NCI-H82 treated with DMSO at 0.1 percent for 48 hours (cell line): ENCODE measurements around the gene MCTS1.
"Not testable (repeated sequence)": the region's sequence is repeated elsewhere in the genome, so short reads cannot be mapped to it uniquely, and the experiment has no call there.

Source experiments
- DNase-seq: peaks from one replicate; lab custom pipeline; 2025; ENCODE audit not compliant: unreplicated experiment; lab: John Stamatoyannopoulos, UW

Gene MCTS1

DNA sequence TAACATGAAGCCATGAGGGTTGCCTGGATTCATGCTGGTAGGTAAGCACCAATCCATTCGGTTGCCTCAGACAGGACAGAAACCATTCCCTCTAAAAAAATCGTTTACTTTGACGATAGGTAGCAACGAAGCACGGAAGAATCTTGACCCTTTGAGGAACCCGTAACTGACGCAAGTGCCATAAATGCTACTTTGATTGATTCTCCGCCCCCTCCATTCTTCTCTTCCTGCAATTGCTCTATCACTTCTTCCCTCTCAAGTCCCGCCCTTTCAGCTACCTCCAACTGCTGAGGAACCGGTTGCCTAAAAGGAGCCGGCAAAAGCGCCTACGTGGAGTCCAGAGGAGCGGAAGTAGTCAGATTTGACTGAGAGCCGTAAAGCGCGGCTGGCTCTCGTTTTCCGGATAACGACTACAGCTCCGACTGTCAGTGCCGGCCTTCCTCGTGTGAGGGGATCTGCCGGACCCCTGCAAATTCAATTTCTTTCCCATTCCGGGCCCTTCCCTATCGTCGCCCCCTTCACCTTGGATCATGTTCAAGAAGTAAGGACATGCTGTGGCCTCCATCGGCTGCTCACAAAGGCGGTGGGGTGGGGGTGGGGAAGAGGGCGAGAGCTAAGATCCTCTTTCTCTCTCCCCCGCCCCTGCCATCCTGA, at the start of gene MCTS1:
Gene MCTS1 (plus strand): TSS at position 395 of the 654 bp plus-strand sequence. CDS start 136 bp downstream, at position 531.
- DNase-seq: peak; percentile 92

GRCh38 chrX:120556251-120556650, 47.6 kb upstream of the MCTS1 start:
- no peak for DNase-seq

- peak; percentile 37 for DNase-seq
Observed at GRCh38 chrX:120559804-120560203, 44.1 kb upstream of the MCTS1 start.

- no peak for DNase-seq
Observed at GRCh38 chrX:120560405-120560841, 43.5 kb upstream of the MCTS1 start.

DNA sequence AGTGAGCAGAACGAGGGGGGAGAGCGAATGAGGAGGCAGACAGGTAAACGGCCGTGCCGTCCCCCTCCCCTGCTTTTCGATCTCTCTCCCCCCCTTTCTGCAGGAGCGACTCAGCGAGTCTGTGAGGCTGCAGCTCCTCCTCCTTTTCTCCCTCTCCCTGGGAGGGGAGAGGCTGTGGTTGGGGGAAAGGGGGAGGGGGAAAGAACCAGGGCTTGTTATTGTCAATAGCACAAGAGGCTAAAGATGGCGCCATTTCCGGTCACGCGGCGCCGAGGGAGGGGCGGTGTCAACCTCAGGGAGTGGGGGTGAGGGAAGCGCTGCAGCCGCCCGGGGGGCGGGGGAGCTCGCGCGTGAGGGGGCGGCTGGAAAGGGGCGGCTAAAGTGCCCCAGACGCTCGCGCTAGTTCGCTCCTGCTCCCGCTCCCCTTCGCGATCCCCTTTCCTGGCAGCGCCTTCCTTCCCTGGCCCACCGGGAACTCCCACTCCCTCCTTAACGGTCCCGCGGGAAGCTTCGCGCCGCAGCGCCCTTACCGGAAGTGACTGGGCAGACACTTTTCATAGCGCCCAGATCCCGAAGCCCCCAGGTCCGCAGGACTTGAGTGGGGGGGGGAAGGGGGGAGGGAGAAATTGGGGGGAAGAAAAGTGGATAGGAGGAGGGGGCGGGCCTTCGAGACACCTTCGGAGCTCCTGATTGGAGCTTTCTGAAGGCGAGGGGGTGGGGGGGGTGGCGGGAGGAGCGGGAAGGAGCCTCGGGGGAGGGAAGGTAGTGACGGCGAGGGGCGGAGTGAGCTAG, 42.9 kb upstream of the MCTS1 start, which contains the start of gene CUL4B:
Gene CUL4B (minus strand): TSS at position 121 of the 792 bp plus-strand sequence. CDS start 324 bp downstream, outside the sequence.
- peak; percentile 88 for DNase-seq

DNA sequence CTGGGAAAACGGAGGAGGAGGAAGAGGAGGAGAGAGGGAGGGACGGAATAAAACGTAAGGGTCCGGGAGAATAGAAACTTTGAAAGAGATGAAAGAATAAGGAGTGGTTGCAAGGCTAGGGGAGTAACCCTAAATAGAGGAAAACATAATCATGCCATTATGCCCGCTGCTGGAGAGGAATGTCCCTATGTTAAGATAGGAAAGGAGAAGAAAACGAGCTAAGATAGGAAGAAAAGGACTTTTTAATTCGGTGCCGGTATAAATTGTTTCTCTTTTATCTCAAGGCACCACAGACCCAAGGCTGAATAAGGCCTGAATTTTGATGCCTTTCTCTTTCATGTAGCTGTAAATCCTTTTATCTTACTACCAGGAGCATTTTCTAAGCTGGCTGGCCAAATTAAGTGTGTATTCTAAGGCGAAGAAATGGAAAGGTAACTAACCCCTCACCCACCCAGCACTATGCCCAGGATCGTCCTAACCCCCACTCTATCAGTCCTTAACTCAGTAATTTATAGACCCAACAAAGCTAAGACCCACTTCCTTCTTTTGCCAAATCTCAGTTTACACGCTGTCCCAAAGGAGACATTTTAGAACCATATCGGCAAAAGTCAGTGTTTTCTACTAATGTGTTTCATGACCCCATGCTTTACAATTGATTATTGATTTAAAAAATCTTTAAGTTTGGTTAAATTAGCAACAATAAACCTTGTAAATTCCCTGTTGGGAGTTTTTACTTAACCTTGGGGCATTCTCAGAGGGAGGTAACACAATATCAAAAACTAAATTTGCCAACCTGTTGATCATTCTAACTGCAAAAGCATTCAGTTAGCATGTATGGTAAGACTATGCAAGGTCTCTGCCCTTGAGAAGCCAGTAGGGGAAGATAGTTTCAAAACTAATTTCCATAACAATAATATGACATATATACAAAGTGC, 42.0 kb upstream of the MCTS1 start:
- DNase-seq: no peak

- no peak for DNase-seq
Observed at GRCh38 chrX:120562569-120562926, 41.4 kb upstream of the MCTS1 start.

DNA sequence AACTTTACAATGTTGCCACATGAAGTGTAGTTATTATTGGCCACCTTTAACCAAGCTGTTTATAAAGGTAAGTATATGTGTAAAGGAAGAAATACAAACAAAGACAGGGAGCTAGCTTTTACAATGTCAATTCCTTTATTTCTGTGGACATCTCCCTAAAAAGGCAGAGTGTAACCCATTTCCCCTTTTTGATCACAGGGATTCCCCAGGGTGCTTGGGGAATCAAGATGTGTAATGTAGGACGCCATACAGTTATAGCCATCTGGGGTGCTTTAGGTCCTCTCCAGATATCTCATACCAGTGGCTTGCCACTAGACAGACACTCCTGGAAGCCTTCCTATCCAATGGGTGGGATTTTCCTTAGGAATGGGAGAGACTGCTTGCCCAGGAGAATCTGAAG, 39.0 kb upstream of the MCTS1 start:
- no peak for DNase-seq

GRCh38 chrX:120566817-120567216, 37.1 kb upstream of the MCTS1 start:
- no peak for DNase-seq

DNA sequence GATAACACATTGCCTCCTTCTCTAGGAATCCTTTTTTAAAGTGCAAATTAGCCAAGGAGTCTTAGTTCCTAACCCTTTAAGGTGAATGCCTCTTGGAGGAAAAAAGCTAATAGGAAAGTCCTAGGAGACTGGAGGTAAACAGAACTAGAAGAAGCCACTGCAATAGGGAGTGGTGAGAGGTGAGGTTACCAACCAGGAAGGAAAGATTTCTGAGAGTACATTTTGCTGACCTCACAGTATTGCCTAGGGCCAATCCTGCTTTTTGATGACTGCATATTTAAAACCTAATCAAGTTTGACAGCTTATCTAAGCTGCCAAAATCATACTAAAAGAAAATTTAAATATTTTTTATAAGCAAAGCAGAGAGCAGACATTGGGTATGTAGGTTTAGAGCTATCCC, 35.9 kb upstream of the MCTS1 start:
- no peak for DNase-seq

DNA sequence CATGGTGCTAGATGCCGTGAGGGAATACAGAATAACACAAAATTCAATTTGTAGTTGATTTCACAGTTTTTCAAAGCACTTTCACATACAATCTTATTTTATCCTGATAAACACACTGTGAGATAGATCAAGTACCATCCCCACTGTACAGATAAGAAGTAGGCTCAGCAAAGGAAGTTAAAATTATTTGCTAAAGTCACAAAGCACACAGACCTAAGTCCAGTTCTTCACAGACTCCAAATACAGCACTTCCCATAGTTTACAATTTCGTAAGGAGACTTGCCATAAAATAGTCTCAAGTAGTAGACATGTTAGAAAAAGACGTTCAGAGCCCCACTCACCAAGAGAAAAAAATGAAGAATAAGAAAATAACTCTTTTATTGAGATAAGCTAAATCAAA, 35.3 kb upstream of the MCTS1 start:
- no peak for DNase-seq

- DNase-seq: no peak
Observed at GRCh38 chrX:120570011-120570600, 33.8 kb upstream of the MCTS1 start.

GRCh38 chrX:120573806-120574205, 30.1 kb upstream of the MCTS1 start:
- not testable (repeated sequence) for DNase-seq

- no peak for DNase-seq
Observed at GRCh38 chrX:120575379-120576114, 28.4 kb upstream of the MCTS1 start.

DNA sequence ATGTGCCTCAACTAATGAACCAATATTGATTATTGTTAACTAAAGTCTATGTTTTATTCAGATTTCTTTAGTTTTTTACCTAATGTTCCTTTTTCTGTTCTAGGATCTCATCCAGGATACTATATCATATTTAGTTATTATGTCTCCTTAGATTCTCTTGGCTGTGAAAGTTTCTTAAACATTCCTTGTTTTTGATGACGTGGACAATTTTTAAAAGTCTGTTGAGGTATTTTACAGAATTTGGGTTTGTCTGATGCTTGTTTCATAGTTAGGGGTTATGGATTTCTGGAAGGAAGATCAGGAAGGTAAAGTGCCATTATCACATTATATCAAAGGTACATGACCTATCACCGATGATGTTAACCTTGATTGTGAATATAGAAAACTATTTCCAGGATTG, 18.2 kb upstream of the MCTS1 start:
- DNase-seq: no peak

DNA sequence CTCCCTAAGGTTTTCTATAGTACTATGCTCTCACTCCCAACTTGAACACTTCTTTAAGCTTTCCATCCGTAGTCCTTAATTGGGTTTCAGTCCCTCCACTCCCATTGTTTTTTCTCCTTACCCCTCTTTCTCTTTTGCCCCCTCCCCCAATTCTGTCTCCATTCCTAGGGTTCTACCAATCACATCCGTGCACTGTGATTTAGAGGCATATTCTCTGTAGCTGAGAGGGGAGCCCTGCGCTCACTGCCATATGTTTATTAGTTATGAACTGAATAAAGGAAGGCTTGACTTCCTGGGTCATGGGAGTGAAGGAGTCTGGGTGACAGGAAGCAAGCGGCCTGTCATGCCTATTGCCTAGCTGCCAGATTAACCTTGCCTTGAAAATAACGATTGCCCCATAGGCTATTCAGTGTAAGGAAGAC, 471 bp downstream of the MCTS1 start:
- no peak for DNase-seq

DNA sequence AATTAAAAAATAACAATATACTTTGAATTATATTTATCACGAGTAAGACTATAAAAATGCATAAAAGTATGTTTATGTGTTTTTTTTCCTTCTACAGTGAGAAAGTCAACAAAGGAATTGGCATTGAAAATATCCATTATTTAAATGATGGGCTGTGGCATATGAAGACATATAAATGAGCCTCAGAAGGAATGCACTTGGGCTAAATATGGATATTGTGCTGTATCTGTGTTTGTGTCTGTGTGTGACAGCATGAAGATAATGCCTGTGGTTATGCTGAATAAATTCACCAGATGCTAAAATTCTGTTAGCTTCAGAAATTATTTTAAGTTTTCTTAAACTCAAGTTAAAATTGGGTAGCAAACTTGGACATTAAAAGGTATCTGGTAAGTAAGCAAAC, 8.2 kb downstream of the MCTS1 start:
- DNase-seq: no peak

DNA sequence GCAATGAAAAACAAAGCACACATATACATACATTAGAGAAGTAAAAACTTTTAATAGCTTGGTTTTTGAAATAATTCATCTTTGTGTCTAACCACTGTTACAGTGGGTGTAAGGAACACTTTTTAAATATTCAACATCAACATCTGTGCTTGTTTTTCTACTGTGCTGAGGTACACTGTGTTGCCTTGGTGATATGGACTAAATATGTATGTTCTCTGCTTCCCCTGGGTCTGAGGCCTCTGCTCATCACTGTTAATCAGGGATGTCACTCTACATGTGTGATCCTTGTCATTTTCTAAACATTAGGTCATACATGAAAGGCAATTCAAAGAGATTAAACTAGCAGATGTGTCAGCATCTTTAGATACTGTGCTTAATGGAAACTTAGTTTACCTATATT, 10.9 kb downstream of the MCTS1 start:
- no peak for DNase-seq

GRCh38 chrX:120617996-120618630, 14.2 kb downstream of the MCTS1 start:
- DNase-seq: no peak

GRCh38 chrX:120625371-120625770, 21.5 kb downstream of the MCTS1 start:
- no peak for DNase-seq
